SH-SY5Y (cell line): ENCODE measurements around the gene PYGO1.

Source experiments
- GATA2 ChIP-seq: IDR thresholded peaks from 2 replicates; pipeline ENCODE4 v1.6.1; 2011; ENCODE audit warnings: mild to moderate bottlenecking, low read depth, low read length
- GATA3 ChIP-seq: IDR thresholded peaks from 2 replicates; pipeline ENCODE4 v1.6.1; 2011; ENCODE audit warnings: low read depth, mild to moderate bottlenecking, low read length, moderate library complexity

DNA sequence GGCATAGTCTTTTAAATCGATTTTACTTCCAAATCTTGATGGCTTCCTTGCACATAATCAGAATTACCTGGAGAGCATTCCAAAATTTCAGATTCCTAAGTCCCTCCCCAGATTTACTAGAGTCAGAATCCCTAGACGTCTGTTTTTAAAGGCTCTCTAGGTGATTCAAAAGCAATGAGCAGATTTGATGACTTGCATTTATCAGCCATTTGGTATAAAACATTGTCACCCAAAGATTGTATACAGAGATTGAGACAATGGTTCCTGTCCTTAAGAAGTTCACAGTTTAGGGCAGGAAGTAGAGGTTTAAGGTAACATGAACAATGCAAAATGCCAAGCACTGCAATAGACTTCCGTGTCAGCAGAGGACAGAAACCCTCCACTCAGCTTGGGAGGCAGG is 2.6 kb upstream of the PYGO1 start:
- no peak for TF ChIP-seq GATA2
- no peak for TF ChIP-seq GATA3
